ENCODE measurements around the gene HCRTR1.

The HCRTR1 gene

GRCh38 chr1:31627301-31627929, 9.9 kb downstream of the HCRTR1 start:
- DNase-seq: no peak

GRCh38 chr1:31627930-31628559, 10.6 kb downstream of the HCRTR1 start:
- no peak for DNase-seq

- DNase-seq: no peak
These were observed 11.6 kb downstream of the HCRTR1 start for GRCh38 chr1:31628931-31629556.

GRCh38 chr1:31632649-31633048, 15.2 kb downstream of the HCRTR1 start:
- DNase-seq: no peak

- no peak for DNase-seq
These were observed 15.6 kb downstream of the HCRTR1 start for GRCh38 chr1:31633117-31633516.

GRCh38 chr1:31637915-31638673, 20.6 kb downstream of the HCRTR1 start:
- DNase-seq: no peak

GRCh38 chr1:31639543-31639942, 22.1 kb downstream of the HCRTR1 start:
- DNase-seq: no peak

- no peak for DNase-seq
These were observed 22.7 kb downstream of the HCRTR1 start for GRCh38 chr1:31640179-31640578.

- DNase-seq: no peak
These were observed 23.5 kb downstream of the HCRTR1 start for GRCh38 chr1:31640964-31641363.

- no peak for DNase-seq
These were observed 24.9 kb downstream of the HCRTR1 start for GRCh38 chr1:31642366-31642765.

GRCh38 chr1:31642897-31643296, 25.4 kb downstream of the HCRTR1 start:
- DNase-seq: no peak

GRCh38 chr1:31643976-31644559, 26.6 kb downstream of the HCRTR1 start:
- no peak for DNase-seq

GRCh38 chr1:31644560-31645273, 27.2 kb downstream of the HCRTR1 start, which contains the start of gene PEF1:
Gene PEF1, minus strand, starts transcription at chr1:31644876. Its CDS starts 12 bp downstream, at chr1:31644864.
- peak; percentile 98 for DNase-seq

GRCh38 chr1:31645274-31645568, 27.7 kb downstream of the HCRTR1 start:
- DNase-seq: no peak

- no peak for DNase-seq
These were observed 28.9 kb downstream of the HCRTR1 start for GRCh38 chr1:31646259-31646960.

GRCh38 chr1:31647106-31647505, 29.6 kb downstream of the HCRTR1 start:
- no peak for DNase-seq

GRCh38 chr1:31648190-31648589, 30.7 kb downstream of the HCRTR1 start:
- no peak for DNase-seq

- DNase-seq: no peak
These were observed 31.3 kb downstream of the HCRTR1 start for GRCh38 chr1:31648641-31649357.

- no peak for DNase-seq
These were observed 32.9 kb downstream of the HCRTR1 start for GRCh38 chr1:31650161-31651088.

- no peak for DNase-seq
These were observed 33.6 kb downstream of the HCRTR1 start for GRCh38 chr1:31651089-31651420.

All from NCI-H748 treated with DMSO at 0.1 percent for 48 hours (cell line).